OCI-LY3 (cell line): ENCODE measurements around the gene HAUS7.

ENCODE experiments used
- CTCF ChIP-seq: fragments of 200-600, 300-600 bp; sonication (generic); IDR thresholded peaks from 2 replicates; pipeline ENCODE4 v1.5.1; 2014; ENCODE audit warnings: antibody characterized with exemption, low read length, low read depth
- EZH2phosphoT487 ChIP-seq: fragments of 200-600 bp; shearing (Covaris generic); IDR thresholded peaks from 2 replicates; pipeline ENCODE4 v1.6.1; 2018; ENCODE audit warnings: antibody characterized with exemption, mixed run types, low read depth

GRCh38 chrX:153477364-153477857, 7.0 kb upstream of the HAUS7 start:
- TF ChIP-seq CTCF = no peak
- no peak for TF ChIP-seq EZH2phosphoT487
